Skeletal muscle tissue (tissue), 4 donors: ENCODE results near the gene POLN. TPM values are rescaled to one million over a fixed set of nuclear protein-coding genes. Genes with fewer than 3 reads are reported as not detected.

ENCODE experiments used
- H3K27ac ChIP-seq: one replicate; pipeline ENCODE4 v1.7.0; 2013; ENCODE audit warnings: mild to moderate bottlenecking, low read depth, low read length, inconsistent platforms
- H3K27me3 ChIP-seq, 3 donors: one replicate each; pipeline ENCODE4 v1.7.0; 2013; ENCODE audit warnings: low read length in 3 of 3; ENCODE audit not compliant: control insufficient read depth in 3 of 3, insufficient read depth in 3 of 3
- H3K36me3 ChIP-seq, 3 donors: one replicate each; pipeline ENCODE4 v1.7.0; 2013; ENCODE audit warnings: low read length in 3 of 3; ENCODE audit not compliant: control insufficient read depth in 3 of 3, insufficient read depth in 3 of 3
- H3K4me1 ChIP-seq, 3 donors: one replicate each; pipeline ENCODE4 v1.7.0; 2013; ENCODE audit warnings: low read length in 3 of 3, mild to moderate bottlenecking in 3 of 3; ENCODE audit not compliant: control insufficient read depth in 3 of 3, insufficient read depth in 3 of 3
- H3K4me3 ChIP-seq, 3 donors: one replicate each; pipeline ENCODE4 v1.7.0; 2013; ENCODE audit warnings: low read length in 3 of 3
- H3K9ac ChIP-seq, 3 donors: one replicate each; pipeline ENCODE4 v1.7.0; 2013; ENCODE audit warnings: low read length in 3 of 3, mild to moderate bottlenecking in 3 of 3, moderate library complexity in 2 of 3, low read depth in 1 of 3
- H3K9me3 ChIP-seq, 3 donors: one replicate each; pipeline ENCODE4 v1.7.0; 2013; ENCODE audit warnings: low read length in 3 of 3; ENCODE audit not compliant: control insufficient read depth in 3 of 3
- total RNA-seq: library from RNA; depleted of rRNA; stranded (reverse); fragments of >200 nt; gene quantifications from one replicate; pipeline ENCODE4 v1.2.3, GENCODE V29; 2014
- donor health status: Osteomylitis.

Gene POLN
- total RNA-seq, 1 donor from 2014 or later = 4.2 TPM

DNA sequence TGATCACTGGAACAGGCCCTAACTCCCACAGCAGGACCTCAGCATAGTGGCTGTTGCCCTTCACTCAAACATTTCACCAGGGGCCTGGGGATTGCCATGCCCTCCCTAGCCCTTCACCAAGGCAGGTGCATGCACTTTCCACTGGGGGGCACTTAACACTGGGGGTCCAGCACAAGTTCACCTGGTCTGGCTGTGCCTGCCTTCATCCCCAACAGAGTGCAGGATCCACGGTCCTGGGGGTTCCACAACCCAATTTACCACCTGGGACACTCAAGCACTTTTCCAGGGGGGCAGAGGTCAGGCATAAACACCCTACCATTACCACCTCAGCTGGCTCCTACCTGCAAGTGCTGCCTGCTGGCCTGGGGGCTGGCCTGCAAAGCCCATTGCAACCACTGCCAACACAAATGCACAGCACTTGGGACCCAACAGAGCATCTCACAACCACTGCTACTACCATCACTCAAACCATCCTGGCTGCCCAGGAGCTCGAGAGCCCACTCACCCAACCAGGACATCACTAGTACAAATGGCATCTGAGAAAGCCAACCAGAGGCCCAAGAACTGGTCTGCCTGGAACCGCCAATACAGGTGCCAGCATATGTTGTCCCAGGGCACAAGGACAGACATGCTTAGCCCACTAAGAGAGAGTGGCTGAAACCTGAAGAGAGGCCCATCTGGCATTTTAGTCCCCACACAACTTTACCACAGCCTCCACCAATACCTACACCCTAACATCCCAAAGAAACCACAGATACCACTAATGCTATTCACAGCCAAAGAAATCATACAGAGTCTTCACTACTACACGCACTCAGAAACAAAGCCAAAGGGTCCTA lies 139.7 kb downstream of the POLN start:
- no peaks in the 10 kb centered on the region for H3K27me3 ChIP-seq
- H3K36me3 ChIP-seq = no peaks in the 10 kb centered on the region
- H3K9ac ChIP-seq = no peak overlapping the region
- peaks cover 5 to 14% (median 12%) of the 10 kb centered on the region in 3 donors for H3K9me3 ChIP-seq
- H3K4me1 ChIP-seq = no peaks in the 10 kb centered on the region
- no peak overlapping the region for H3K27ac ChIP-seq
- H3K4me3 ChIP-seq = no peak overlapping the region

GRCh38 chr4:2101346-2102044 lies 140.4 kb downstream of the POLN start:
- H3K9me3 ChIP-seq = peaks cover 5 to 14% (median 12%) of the 10 kb centered on the region in 3 donors

DNA sequence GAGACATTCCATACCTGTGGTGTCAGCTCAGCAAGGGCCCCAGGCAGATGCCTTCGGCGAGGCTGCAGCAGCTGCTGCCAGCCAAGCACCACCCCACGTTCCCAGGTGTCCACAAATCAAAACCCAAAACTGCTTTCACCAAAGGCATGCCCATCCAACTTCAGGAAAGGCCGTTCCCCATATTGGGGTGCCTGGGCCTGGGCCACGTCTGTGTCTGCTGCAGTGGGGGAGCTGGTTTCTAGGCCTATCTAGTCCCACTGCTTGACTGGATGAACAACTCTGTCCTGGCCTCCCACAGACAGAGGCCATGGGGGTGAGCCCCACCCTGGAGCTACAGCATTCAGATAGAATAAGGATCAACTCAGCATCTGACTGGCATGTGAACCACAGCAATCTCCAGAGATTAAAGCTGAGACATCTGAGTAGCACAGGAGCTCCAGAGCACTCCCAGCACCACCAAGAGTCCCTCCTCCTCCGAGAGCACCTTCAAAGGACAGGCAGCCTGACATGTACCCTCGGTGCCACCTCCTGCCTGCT lies 145.8 kb downstream of the POLN start:
- no peak overlapping the region for H3K9ac ChIP-seq
- no peaks in the 10 kb centered on the region for H3K9me3 ChIP-seq
- no peaks in the 10 kb centered on the region for H3K4me1 ChIP-seq
- no peak overlapping the region for H3K27ac ChIP-seq
- H3K27me3 ChIP-seq = no peaks in the 10 kb centered on the region
- no peaks in the 10 kb centered on the region for H3K36me3 ChIP-seq
- no peak overlapping the region for H3K4me3 ChIP-seq

More at GRCh38 chr4:2101346-2102044, 140.4 kb downstream of the POLN start:
- Histone ChIP-seq H3K36me3 (no peaks in the 10 kb centered on the region), H3K27me3 (no peaks in the 10 kb centered on the region), H3K27ac (no peak overlapping the region), H3K4me1 (no peaks in the 10 kb centered on the region), H3K9ac (no peak overlapping the region), H3K4me3 (no peak overlapping the region)

DNA sequence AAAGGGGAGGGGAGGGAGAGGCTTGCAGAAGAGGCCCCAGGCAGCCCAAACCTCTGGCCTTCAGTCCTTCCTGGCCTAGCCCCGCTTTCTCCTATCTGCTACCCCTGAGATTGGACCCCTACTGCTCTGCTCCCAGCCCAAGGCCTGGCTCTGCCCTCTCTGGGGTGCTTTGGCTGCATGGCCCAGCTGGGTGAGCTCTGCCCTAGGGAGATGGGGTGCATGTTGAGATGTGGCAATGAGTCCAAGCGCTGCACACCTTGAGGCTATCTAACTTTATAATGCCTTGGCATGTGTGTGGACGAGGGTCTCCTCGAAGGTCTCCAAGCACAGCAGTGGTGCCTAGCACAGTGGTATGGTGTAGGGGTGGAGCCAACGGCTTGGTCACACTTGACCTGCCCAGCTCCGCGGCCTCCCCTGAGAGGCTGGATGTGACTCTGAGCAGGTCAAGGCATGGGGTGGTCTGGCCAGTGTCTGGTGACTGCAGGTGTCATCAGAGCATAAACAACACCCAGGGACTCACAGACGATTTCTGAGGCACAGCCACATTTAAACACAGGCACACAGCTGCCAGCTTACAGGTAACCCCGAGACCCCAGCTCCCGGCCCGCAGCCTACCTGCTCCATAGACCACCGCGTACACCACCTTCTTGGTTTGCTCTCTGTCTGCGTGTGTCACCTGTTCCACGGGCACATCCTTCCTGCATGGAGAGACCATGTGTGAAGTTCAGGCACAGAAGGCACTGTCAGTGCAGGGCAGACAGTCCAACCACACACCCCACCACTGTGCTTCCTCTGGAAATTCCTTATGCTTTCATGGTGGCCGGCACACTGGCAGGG lies 146.5 kb downstream of the POLN start:
- Histone ChIP-seq H3K9me3 (no peaks in the 10 kb centered on the region), H3K36me3 (no peaks in the 10 kb centered on the region), H3K4me1 (no peaks in the 10 kb centered on the region), H3K9ac (no peak overlapping the region), H3K27ac (no peak overlapping the region), H3K4me3 (no peak overlapping the region), H3K27me3 (no peaks in the 10 kb centered on the region)

DNA sequence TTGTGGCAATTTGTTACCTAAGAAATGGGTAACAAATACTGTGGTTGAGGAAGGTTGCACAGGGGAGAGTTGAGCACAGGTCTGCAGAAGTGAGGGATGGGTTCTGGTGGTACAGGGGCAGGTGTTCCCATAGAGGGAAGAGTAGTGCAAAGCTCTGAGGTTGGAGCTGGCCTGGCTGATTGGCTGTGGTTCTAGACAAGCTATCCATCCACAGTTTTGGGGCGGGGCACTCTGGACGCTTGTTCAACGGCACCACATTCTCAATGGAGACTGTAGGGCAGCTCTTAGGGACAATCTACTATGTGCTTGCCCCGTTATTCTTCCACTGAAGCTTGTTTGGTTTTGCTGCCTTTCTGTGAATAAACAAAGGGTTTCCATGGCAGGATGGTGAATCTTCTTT lies 147.4 kb downstream of the POLN start:
- Histone ChIP-seq H3K27me3 (no peaks in the 10 kb centered on the region), H3K36me3 (no peaks in the 10 kb centered on the region), H3K9me3 (no peaks in the 10 kb centered on the region), H3K4me1 (no peaks in the 10 kb centered on the region), H3K4me3 (no peak overlapping the region), H3K27ac (no peak overlapping the region), H3K9ac (no peak overlapping the region)

DNA sequence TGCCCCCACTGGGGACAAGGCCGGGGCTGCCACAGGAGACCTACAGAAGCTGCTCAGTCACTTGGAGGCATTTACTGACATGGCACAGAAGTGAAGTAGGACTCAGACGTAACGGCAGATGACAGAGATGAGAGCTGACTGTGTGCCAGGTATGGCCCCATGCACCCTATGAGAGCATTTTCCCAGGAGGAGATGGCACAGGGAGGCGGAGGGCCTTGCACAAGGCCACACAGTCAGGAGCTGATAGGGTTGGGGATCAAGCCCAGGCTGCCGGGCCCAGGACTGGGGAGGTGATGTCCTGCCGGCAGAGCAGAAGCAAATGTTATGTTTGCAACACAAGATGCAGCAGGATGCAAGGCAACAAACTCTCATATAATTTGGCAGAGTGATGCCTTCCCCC lies 148.7 kb downstream of the POLN start:
- no peak overlapping the region for H3K9ac ChIP-seq
- H3K27me3 ChIP-seq = no peaks in the 10 kb centered on the region
- no peak overlapping the region for H3K27ac ChIP-seq
- no peaks in the 10 kb centered on the region for H3K36me3 ChIP-seq
- no peaks in the 10 kb centered on the region for H3K9me3 ChIP-seq
- no peak overlapping the region for H3K4me3 ChIP-seq
- H3K4me1 ChIP-seq = no peaks in the 10 kb centered on the region

- Histone ChIP-seq H3K9ac (no peak overlapping the region), H3K9me3 (no peaks in the 10 kb centered on the region), H3K27me3 (no peaks in the 10 kb centered on the region), H3K4me3 (no peak overlapping the region), H3K36me3 (no peaks in the 10 kb centered on the region), H3K4me1 (no peaks in the 10 kb centered on the region), H3K27ac (no peak overlapping the region)
Observed at GRCh38 chr4:2092669-2093053, 149.3 kb downstream of the POLN start.

DNA sequence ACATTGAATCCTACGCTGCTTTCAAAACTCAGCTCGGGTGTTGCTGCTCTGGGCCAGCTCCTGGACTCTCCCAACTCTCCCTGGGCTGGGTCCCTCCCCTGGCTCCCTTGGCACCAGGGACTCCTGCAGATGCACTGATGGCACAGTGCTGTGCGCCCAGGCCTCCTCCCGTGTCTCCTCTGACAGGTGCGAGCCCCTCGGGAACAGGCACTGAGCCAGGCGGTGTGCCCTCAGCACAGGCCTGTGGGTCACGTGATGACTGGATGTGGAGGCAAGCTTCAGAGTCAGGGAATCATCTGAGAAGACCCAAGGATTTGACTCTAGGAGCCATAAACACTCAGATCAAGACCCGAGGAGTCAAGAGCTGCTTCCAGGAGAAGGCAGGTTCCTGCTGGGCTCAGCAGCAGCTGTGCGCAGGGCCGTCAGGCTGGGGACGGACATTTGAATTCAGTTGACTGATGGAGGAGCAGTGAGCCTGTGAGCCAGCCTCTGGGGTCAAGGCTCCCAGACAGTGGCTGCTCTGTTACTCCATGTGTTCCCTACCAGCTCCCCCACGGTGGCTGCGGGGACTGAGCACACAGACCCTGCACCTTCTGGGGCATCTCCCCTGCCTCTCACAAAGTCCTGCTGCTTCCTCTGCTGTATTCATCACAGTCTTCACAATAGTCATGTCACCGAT lies 149.8 kb downstream of the POLN start:
- no peak overlapping the region for H3K27ac ChIP-seq
- H3K4me1 ChIP-seq = no peaks in the 10 kb centered on the region
- no peaks in the 10 kb centered on the region for H3K36me3 ChIP-seq
- no peaks in the 10 kb centered on the region for H3K27me3 ChIP-seq
- no peaks in the 10 kb centered on the region for H3K9me3 ChIP-seq
- H3K9ac ChIP-seq = no peak overlapping the region
- H3K4me3 ChIP-seq = no peak overlapping the region

DNA sequence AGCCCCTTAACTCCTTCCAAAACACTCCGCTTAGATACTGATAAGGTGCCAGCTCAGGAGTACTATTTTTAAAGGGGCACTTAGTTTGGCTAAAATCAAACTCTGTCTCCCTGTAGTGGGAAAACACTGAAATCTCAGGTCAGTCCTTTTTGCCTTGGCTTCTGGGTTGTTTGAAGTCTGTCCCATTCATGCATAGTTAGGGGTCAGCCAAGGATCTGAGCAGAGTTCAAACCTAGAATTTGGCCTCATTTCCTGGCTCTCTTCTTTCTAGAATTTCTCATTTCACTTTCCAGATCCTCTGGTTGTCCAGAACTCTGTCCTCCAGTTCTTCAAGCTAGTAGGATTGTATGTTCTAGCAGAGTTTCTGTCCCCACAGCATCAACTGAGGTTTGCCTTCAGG lies 151.3 kb downstream of the POLN start:
- no peak overlapping the region for H3K27ac ChIP-seq
- no peaks in the 10 kb centered on the region for H3K27me3 ChIP-seq
- H3K4me3 ChIP-seq = no peak overlapping the region
- no peaks in the 10 kb centered on the region for H3K36me3 ChIP-seq
- no peak overlapping the region for H3K9ac ChIP-seq
- no peaks in the 10 kb centered on the region for H3K9me3 ChIP-seq
- H3K4me1 ChIP-seq = no peaks in the 10 kb centered on the region
